ENCODE results near the gene WDR90.
A peak's percentile ranks its signal among the peaks of the same experiment; 100 is the strongest.

Gene WDR90

GRCh38 chr16:646679-647172 lies 2.4 kb upstream of the WDR90 start:
- TF ChIP-seq, protein P1, sequence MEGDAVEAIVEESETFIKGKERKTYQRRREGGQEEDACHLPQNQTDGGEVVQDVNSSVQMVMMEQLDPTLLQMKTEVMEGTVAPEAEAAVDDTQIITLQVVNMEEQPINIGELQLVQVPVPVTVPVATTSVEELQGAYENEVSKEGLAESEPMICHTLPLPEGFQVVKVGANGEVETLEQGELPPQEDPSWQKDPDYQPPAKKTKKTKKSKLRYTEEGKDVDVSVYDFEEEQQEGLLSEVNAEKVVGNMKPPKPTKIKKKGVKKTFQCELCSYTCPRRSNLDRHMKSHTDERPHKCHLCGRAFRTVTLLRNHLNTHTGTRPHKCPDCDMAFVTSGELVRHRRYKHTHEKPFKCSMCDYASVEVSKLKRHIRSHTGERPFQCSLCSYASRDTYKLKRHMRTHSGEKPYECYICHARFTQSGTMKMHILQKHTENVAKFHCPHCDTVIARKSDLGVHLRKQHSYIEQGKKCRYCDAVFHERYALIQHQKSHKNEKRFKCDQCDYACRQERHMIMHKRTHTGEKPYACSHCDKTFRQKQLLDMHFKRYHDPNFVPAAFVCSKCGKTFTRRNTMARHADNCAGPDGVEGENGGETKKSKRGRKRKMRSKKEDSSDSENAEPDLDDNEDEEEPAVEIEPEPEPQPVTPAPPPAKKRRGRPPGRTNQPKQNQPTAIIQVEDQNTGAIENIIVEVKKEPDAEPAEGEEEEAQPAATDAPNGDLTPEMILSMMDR (IDR thresholded peaks at IDR 0.05; ENCODE audit: insufficient read depth, low read length, missing control alignments): no peak
- POLR2A ChIA-PET: no interaction called here
- CTCF ChIA-PET: no interaction called here
- H3K4me3 ChIP-seq (ENCODE audit: low read depth, low read length): no peak overlapping the region
- DNase-seq (ENCODE audit: low read depth, low spot score): no peak

DNA sequence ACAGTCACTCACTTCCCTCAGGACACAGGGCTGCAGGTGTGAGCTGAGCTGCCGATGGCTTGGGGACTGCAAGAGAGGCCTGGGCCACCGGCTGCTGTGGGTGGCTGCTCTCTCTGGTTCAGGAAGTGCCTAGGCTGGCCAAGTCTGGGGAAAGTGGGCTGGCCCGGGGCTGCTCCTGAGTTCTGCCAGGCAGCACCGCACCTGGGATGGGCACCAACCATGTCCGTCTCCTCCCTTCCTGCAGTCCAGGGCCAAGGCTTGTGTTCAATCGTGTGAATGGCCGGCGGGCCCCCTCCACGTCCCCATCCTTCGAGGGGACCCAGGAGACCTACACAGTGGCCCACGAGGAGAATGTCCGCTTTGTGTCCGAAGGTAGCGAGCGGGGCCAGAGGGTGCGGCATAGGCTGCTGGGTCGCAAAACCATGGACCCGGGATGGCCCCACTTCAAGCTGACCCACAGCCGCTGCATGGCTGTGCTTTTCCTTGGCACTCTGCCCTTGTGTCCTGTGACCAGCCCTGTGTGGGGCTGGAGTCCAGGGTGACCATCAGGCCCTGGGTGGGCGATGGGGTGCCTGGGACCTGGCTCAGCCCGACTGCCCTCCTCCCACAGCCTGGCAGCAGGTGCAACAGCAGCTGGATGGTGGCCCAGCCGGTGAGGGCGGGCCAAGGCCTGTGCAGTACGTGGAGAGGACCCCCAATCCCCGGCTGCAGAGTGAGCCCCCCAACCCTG lies 1.8 kb upstream of the WDR90 start:
- ChIA-PET POLR2A (interaction anchor here (0.8 kb wide), 1 partner anchor 11 kb away, joined by 3 read pairs; the partner anchor contains the start of gene METTL26), CTCF (interaction anchor here (1.3 to 1.9 kb wide), 4 partner anchors 9 to 20 kb away, joined by 5 to 8 read pairs (median 7); partner anchors contain the start of gene RHOT2)
- TF ChIP-seq, protein P1 (IDR thresholded peaks at IDR 0.05; ENCODE audit: insufficient read depth, low read length, missing control alignments): no peak
- no peak overlapping the region for H3K4me3 ChIP-seq (ENCODE audit: low read depth, low read length)
- no peak for DNase-seq (ENCODE audit: low read depth, low spot score)

DNA sequence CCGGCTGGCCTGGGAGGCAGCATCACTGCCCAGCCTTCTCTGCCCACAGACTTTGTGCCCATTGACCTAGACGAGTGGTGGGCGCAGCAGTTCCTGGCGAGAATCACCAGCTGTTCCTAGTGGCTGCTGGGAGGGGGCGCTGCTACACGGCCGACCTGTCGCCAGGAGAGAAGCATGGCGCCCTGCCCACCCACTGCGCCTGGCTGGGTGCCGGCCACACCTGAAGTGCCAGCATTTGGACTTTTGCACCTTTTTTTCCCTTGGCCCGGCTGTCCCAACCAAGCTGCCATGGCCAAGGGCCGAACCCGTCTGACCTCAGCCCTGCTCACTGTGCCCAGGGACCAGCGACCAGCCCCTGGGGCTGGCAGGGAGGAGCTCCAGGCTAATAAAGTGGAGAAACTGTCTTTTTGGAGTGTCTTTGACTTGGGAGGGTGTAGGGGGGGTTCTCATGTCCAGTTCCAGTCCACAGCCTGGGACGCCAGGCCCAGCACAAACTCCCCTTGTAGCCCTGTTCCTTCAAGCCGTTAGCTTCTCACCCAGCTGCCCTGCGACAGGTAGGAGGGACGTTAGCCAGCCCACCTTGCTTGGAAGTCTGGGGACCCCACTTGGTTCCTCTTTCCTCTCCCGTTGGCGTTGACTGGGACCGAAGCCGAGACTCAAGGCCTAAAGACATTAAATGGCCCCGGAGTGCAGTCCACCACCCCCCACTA lies 939 bp upstream of the WDR90 start:
- peak overlapping the region; percentile 74 for H3K4me3 ChIP-seq (ENCODE audit: low read depth, low read length)
- TF ChIP-seq, protein P1 (IDR thresholded peaks at IDR 0.05; ENCODE audit: insufficient read depth, low read length, missing control alignments): peak; percentile 62
- CTCF ChIA-PET: interaction anchor here (0.9 to 1.9 kb wide), 5 partner anchors 10 to 62 kb away, joined by 4 to 8 read pairs (median 6); partner anchors contain the start of gene RHOT2
- DNase-seq (ENCODE audit: low read depth, low spot score): no peak
- POLR2A ChIA-PET: interaction anchor here (0.8 kb wide), 1 partner anchor 12 kb away, joined by 3 read pairs; the partner anchor contains the start of gene METTL26

- TF ChIP-seq, protein P1 (IDR thresholded peaks at IDR 0.05; ENCODE audit: insufficient read depth, low read length, missing control alignments): no peak
- POLR2A ChIA-PET: interaction anchor here (0.7 to 1.1 kb wide), 3 partner anchors 13 to 32 kb away, joined by 3 read pairs; no protein-coding TSS in a partner anchor
- DNase-seq (ENCODE audit: low read depth, low spot score): no peak
- CTCF ChIA-PET: interaction anchor here (0.8 to 2.1 kb wide), 3 partner anchors 10 to 18 kb away, joined by 3 to 11 read pairs (median 9); partner anchors contain the start of gene RHOT2
- peak overlapping the region; percentile 74 for H3K4me3 ChIP-seq (ENCODE audit: low read depth, low read length)
Observed at GRCh38 chr16:649631-650030, 466 bp downstream of the WDR90 start.

- no peak overlapping the region for H3K4me3 ChIP-seq (ENCODE audit: low read depth, low read length)
- TF ChIP-seq, protein P1 (IDR thresholded peaks at IDR 0.05; ENCODE audit: insufficient read depth, low read length, missing control alignments): no peak
- DNase-seq (ENCODE audit: low read depth, low spot score): no peak
- ChIA-PET CTCF (interaction anchor here (1.1 to 2.3 kb wide), 2 partner anchors 8 to 16 kb away, joined by 4 to 13 read pairs; partner anchors contain the start of gene RHOT2), POLR2A (interaction anchor here (1.0 kb wide), 1 partner anchor 15 kb away, joined by 4 read pairs; the partner anchor contains the start of gene METTL26)
Observed at GRCh38 chr16:651844-652243, 2.7 kb downstream of the WDR90 start.
